ENCODE results near the gene BARHL2.

Gene BARHL2

GRCh38 chr1:90724361-90724760, 7.3 kb upstream of the BARHL2 start:
- DNase-seq: no peak

- DNase-seq: no peak
These were observed 6.5 kb upstream of the BARHL2 start for GRCh38 chr1:90723590-90724108.

GRCh38 chr1:90722874-90723589, 5.9 kb upstream of the BARHL2 start:
- DNase-seq: no peak

DNA sequence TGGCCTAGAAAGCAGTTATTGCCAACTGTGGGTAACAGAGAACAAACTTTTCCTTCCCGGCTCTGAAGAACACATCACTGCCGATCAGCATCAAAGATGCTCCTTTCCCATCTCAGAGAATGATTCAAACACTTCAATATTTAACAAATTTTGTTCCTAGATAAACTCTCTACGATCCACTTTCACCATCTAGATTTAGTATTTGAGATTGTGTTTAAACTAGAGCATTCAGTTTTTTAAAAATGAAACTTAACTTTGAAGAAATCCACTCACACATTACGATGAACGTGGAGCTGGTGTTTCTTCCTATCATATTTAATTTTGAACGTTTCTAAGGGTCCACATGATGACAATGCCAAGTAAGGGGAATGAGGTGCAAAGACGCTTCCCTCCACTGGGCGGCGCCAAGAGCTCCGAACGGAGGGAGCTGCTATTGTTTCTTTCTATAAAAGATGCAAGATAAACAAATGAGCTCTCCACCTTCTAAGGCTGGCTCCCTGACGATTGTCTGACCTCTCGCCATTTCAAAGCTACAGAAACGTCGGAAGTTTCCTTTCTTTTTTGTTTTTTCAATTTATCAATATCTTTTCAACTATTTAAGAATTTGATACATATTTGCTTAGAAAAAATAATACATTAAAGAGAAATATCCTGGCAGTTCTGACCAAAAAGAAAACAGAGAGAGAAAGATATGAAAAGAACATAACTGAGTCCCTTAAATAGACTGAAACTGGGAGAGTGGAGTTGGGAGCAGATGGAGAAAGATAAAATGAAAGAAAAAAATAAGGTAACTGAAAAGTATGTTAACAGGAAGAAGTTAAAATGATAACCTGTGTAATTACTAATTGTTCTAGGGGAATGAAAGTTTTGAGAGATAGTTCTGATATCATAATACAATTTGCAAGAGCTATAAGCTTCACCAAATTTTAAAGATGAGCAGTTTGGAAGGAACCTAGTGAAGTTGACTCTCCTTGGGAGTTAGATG, 4.4 kb upstream of the BARHL2 start:
- DNase-seq: peak; percentile 47 to 50

DNA sequence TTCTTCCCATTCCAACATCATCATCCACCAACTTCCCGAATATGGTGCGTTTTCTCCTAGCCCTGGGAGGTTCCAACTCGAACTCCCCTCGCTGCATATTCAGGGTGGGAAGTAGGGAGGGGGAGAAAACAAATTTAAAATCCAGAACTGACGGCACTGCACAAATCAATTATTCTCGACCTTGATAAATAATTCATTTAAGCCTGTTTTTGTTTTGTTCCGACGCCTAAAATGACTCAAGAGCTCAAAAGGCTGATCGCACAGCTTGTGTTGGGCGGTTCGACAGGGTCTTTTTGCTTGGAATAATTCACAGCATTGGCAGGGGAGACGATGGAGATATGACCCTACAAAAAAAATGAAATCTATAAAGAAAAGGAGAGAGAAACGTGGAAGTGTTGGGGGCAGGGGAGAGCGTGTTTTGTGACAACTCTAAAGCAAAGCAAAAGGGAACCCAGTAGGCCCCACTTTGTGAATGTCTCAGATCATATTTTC, 3.1 kb upstream of the BARHL2 start:
- DNase-seq: no peak

- DNase-seq: no peak
These were observed 2.4 kb upstream of the BARHL2 start for GRCh38 chr1:90719330-90720144.

- DNase-seq: no peak
These were observed 1.6 kb upstream of the BARHL2 start for GRCh38 chr1:90718411-90719329.

- DNase-seq: no peak
These were observed 736 bp upstream of the BARHL2 start for GRCh38 chr1:90717665-90718410.

DNA sequence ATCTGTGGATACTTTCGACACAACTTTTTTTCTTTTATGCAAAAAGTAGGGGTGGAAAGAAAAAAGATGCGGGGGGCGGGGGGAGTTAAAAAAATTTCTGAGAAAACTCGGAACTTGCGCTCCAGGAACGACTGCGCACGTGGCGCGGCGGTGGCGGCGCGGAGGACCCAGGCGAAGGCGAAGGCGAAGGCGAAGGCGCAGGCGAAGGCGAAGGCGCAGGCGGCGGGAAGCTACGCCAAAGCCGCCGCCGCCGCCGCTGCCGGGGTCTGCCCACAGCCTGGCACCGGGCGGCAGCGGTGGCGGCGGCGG, 208 bp upstream of the BARHL2 start:
- no peak for DNase-seq

DNA sequence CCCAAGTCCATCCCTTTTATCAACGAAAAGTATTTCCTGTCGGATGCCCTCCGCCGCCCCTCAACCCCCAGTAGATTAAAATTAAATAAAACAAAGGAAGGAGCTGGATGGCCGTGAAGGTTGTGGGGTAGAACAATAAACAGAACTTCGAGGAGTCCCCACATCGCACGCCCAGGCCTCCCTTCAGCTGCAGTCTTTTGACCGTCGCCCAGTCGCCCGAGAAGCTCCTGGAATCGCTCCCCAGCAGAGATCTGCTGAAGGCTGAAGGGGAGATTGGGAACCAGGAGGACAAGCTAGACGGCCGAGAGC, 905 bp downstream of the BARHL2 start:
- no peak for DNase-seq

DNA sequence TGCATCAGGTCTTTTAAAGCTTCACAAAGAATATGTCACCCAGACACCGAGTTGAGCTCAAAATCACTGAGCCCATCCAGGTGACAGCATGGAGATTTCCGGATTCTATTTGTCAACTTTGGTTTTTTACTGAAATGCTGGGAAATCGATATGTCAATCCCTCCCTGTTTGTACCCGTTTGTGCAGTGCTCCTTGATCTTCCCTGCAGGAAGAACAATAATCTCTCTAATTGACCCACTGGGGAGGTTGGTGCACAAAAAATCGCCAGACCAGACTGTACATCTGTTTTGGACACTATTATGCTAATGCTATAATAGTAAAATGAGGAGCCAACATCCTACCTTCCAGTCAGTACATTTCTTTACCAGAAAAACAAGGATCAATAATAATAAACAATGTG, 1.8 kb downstream of the BARHL2 start:
- DNase-seq: no peak

DNA sequence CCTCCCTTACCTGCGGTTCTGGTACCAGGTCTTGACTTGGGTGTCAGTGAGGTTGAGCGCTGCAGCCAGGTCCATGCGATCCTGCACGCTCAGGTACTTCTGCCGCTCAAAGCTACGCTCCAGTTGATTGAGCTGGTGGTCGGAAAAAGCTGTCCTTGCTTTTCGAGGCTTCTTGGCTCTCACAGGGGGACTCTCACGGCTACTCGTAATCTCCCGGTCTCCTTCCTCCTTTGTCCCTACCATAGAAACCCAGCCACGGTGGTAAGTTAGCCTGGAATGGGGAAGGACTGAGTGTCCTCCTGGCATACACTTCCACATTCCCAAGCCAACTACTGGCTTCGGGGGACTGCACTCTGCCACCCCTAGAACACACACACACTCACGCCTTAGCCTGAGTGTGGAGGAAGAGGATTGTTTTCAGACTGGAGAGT, 2.6 kb downstream of the BARHL2 start:
- no peak for DNase-seq

DNA sequence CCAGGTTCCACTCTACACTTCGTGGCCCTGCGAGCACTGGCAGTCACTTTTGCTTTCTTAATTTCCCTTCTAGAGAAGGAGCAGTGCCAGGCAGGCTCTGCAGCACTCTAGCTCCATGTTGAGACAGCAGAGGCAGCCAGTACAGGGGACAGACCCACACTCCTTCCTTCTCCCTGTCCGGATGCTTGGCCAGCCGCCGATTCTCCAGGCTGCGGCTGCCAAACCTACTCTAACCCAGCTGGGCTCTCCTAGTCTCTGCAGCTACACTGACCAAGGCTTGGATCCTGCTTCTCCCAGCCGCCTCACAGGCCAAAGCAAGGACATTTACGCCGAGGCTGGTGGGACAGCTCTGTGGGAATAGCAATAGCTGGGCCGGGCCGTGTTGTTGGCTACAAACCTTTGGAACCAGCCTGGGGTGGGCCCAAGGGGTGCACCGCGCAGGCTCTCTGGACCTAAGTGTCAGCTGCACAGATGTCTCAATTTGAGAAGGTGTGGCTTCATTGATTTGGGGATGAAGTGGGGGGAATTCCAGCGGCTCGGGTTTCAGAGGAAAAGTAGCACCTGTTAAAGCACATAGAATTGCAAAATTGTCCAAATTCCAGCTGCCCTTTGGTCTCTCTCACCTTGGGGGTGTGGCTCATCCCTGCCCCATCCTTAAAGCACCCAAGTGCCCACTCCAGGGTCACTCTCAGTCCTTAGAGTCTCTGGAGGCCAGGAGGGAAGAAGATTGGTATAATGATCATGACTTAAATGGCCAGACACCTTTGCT, 3.2 kb downstream of the BARHL2 start:
- DNase-seq: no peak

DNA sequence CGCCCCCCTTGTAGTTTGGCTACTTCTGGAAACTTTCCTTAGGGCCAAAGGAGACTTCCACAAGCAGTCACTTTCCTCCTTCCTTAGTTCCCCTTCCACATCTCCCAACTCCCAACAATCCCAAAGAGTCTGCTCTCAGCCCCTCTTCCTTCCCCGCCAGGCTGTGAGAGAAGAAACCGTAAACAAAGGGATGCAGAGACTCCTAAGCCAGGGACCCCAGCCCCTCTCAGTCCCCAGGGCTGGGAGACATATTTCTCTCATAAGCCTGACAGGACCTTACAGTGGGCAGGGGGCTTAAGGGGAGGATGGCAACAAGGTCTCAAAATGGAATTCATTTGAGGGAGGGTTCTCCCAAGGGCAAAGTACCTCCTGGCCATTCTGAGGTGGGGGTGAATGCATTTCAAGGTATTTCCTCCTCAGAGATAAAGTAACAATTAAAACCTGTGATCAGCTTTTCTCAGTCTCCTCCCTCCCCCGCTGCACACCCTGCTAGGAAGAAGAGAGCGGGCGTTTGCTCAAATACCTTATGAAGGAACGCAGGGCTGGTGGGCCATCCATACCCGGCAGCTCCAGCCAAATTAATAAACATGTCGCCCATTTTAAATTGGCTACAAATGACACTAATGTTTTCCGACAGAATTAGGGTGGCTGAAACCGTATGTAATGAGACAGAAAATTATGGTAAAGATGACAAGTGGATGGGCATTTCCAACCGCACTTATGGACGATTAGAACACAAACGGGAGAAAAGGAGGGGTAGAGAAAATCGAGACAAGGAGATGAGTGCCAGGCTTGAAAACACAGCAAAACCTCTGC, 4.0 kb downstream of the BARHL2 start:
- DNase-seq: no peak

DNA sequence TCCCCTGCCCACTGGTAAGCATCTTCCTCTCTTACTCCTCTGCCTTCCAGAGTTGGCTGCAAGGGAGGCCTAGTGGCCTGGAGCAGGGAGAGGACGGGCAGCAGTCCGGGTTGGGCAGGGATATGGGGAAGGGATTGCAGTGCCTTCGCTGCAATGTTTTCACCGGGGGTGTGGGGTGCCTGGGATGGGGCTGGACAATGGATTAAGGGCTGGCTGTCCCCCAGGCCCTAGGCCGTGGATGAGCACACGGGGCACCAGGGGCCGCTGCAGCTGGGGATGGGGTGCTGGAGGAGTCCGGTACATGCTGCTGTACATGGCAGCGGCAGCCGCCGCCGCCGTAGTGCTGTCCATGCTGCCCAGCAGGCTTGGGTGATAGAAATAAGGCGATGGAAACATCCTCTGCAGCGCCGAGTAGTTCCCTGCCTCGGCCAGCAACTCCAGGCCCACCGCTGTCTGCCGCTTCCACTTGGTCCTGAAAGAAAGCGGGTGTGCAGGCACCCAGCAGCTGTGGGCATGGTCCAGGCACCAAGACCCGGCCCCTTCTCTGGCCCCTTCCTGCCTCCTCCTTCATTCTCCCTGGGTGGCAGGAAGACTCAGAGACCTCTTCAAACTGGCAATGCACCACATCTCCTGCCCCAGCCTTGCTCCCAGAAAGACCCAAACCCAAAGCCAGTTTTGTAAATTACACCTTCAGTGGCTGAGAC, 4.8 kb downstream of the BARHL2 start:
- no peak for DNase-seq

DNA sequence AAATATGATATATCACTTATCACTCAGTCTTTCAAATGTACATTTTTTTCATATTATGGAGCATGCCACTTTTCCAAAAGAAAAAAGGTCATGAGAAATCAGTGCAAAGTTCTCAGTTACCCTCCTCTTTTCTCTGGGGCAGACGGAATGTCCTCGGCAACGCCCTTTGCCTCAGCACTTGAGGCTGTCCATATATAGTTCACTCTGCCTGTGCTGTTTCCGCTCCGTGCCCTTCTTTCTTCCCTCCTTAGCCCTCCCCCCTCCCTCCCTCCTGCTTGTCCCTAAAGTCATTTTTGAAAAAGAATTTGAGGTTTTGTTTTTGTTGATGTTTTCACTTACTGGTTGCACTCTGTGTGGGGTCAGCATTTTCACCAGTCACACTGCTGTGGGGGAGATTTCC, 5.4 kb downstream of the BARHL2 start:
- DNase-seq: no peak

- no peak for DNase-seq
These were observed 6.2 kb downstream of the BARHL2 start for GRCh38 chr1:90710579-90711536.

- DNase-seq: no peak
These were observed 7.6 kb downstream of the BARHL2 start for GRCh38 chr1:90709535-90709934.
